Stimulated activated naive CD4-positive, alpha-beta T cell (primary cell): ENCODE results near the gene RRP12.
"Not testable (repeated sequence)": the region's sequence is repeated elsewhere in the genome, so short reads cannot be mapped to it uniquely, and the experiment has no call there.

Source experiments
- DNase-seq, 6 experiments: peaks; one replicate each; lab custom pipeline; 2025; lab: John Stamatoyannopoulos, UW

Gene RRP12, protein sequence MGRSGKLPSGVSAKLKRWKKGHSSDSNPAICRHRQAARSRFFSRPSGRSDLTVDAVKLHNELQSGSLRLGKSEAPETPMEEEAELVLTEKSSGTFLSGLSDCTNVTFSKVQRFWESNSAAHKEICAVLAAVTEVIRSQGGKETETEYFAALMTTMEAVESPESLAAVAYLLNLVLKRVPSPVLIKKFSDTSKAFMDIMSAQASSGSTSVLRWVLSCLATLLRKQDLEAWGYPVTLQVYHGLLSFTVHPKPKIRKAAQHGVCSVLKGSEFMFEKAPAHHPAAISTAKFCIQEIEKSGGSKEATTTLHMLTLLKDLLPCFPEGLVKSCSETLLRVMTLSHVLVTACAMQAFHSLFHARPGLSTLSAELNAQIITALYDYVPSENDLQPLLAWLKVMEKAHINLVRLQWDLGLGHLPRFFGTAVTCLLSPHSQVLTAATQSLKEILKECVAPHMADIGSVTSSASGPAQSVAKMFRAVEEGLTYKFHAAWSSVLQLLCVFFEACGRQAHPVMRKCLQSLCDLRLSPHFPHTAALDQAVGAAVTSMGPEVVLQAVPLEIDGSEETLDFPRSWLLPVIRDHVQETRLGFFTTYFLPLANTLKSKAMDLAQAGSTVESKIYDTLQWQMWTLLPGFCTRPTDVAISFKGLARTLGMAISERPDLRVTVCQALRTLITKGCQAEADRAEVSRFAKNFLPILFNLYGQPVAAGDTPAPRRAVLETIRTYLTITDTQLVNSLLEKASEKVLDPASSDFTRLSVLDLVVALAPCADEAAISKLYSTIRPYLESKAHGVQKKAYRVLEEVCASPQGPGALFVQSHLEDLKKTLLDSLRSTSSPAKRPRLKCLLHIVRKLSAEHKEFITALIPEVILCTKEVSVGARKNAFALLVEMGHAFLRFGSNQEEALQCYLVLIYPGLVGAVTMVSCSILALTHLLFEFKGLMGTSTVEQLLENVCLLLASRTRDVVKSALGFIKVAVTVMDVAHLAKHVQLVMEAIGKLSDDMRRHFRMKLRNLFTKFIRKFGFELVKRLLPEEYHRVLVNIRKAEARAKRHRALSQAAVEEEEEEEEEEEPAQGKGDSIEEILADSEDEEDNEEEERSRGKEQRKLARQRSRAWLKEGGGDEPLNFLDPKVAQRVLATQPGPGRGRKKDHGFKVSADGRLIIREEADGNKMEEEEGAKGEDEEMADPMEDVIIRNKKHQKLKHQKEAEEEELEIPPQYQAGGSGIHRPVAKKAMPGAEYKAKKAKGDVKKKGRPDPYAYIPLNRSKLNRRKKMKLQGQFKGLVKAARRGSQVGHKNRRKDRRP (N-terminal part only)

DNA sequence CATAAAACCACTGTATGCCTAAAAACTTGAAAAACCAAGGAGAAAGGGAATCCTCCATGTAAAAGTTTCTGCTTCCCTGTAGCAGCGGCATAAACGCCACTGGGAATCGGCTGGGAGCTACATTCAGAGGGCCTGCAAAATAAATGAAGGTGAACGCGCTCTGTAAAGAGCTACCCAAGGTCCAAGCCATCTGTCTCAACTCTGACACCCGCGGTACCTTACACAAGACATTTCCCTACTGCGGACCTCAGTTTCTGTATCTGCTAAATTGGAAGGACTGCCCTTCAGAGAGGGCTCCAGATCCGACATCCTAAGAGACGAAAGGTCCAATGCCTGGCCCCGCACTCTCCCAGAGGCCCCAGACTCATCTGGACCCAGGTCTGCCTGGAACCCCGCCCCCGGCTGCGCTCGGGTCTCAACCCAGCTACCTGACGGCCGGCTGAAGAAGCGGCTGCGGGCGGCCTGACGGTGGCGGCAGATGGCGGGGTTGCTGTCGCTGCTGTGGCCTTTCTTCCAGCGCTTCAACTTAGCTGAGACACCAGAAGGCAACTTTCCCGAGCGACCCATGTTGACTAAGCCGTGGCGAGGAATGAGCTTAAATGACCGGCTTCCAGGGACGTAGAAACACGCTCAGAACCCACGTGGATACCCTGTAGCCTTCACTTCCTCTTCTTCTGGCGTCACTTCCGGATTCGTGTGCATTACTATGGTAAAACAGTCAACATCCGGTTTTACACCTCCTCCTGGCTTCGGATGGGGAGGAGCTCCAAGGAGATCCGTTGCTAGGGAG is at the start of gene RRP12:
Gene RRP12 (minus strand): TSS at position 676 of the 790 bp plus-strand sequence. CDS start 109 bp downstream, at position 567.
- DNase-seq = peak; percentile 57 to 92 (median 88)

DNA sequence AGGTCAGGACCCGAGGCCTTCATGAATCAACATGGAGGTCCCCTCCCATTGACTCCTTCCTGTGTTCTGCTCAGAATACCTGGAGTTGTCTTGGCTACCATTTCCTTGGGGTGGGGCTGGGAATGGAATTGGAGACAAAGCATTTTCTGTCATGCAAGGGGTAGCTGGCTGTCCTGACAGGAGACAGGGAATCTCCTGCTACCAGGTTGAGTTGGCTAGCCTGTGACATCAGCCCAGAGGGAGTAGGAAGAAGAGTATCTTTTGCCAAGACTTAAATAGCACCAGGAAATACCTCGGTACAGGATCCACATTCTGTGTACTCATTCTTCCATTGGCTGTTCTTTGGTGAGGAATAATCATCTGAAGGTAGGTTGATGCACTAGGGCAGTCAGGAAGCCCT is 49.7 kb upstream of the RRP12 start:
- DNase-seq = no peak

DNA sequence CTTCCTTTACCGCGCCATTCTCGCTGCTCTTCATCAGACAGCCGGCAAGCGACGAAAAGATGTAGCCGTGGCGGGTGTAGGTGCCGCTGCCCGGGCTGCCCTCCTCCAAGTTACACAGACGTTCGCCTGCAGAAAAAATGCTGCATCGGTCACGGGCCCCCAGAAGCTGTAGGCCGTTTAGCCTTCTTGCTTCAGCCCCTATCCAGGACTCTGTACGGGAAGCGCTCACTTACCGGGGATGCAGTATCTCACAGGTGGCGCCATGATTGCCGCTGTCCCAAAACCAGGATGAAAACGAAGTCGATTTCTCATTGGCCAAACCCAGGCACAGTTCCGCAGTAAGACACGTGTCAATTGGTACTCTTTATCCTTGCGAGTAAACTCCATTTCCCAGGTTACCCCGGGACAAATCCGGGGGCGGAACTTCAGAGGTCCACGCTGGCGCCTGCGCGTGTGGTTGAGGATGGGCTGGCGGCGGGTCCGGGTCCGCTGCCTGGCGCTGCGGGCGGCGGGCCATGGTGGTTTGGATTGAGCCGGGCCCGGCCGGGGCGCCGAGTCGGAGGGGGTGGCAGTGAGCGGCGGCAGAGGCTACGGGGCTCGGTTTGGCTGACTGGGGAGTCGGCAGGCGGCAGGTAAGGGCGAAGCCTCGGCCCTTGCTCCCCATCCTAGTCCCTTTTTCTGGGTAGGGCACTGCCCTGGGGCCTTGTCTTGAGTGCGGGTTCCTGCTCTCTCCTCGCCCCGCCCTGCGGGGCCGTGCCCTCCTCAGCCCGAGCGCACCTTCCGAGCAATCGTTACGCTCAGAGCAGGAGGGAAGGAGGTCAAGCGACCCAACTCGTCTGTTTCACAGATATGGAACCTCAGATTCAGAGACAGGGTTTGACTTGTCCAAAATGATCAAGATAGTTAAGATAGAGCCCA is 44.8 kb upstream of the RRP12 start, which contains the start of the genes EXOSC1 and ZDHHC16:
Gene EXOSC1 (minus strand): TSS at position 285 of the 918 bp plus-strand sequence. CDS start 21 bp downstream, at position 264.
Gene ZDHHC16 (plus strand): TSS at position 454 of the 918 bp plus-strand sequence. CDS start 5,501 bp downstream, outside the sequence.
- DNase-seq = peak; percentile 80 to 90 (median 86)

DNA sequence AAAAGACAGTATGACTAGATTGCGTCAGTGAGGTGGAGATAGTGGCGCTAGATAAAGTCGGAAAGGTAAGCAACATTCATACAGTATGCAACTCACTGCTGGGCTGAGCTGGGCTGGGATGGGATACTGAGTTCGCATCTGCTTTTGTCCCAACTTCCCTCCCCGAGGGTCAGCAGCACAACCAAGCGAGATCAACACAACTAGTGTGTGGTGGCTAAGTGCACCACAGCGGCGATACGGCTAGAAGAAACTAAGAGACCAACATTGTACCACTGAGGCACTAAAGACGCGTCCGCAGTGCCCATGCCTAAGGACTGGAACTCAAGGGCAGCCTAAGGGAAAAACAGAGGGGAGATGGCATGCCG is 44.2 kb upstream of the RRP12 start:
- DNase-seq = no peak

DNA sequence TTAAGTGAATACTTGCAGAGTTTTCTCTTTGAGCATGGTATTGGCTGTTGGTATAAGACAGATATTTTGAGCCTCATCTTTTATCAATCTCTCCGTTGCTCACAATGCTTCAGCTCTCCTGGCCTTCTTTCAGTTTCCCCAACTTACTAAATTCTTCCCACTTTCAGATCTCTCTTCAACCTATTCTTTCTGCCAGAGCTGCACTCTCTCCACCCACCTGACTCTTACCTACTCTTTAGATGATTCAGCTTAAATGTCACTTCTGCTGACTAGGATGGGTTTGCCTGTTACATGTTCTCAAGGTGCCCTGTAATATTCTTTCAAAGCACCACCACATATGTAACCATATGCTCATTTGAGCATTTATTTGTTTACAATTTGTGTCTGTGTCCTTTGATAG is 43.1 kb upstream of the RRP12 start:
- DNase-seq = no peak

DNA sequence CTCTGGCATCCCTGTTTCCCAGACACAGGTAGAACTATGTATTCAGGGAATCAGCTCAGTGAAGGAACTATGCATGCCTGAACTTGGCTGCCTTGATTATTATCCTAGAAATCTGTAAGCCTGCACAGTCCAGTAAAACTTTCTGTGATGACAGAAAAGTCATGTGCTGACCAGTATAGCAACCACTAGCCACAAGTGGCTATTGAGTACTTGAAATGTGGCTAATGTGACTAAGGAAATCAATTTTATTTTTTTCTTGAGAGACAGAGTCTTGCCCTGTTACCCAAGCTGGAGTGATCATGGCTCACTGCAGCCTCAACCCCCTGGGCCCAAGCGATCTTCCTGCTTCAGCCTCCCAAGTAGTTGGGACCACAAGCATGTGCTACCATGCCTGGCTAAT is 41.1 kb upstream of the RRP12 start:
- no peak for DNase-seq

DNA sequence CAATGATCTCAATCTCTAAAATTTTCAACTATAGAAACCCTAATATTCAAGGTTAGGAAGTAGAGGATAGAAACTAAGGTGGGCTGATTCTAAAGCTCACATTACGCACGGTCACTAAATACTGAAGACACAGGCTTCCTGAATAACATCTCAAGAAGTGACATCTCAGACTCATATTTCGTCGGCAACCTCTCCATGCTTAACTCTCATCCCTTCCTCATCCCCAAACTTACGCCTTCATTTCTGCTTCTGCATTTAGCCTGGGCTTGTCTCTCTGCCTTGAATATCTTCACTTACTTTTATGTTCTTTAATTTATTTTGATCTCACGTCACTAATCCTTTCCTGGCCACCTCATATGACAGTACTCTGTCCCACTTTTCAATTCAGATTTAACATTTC is 34.1 kb upstream of the RRP12 start:
- no peak for DNase-seq

DNA sequence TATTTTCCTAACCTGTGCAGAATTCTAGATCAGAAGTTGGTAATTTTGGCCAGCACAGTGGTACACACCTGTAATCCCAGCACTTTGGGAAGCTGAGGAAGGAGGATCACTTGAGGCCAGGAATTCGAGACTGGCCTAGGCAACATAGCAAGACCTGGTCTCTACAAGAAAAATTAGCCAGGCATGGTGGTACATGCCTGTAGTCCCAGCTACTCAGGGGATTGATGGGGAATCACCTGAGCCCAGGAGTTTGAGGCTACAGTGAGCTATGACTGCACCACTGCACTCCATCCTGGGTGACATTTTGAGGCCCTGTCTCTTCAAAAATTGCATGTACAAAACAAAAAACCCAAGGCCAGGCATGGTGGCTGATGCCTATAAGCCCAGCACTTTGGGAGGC is 33.4 kb upstream of the RRP12 start:
- DNase-seq = no peak

DNA sequence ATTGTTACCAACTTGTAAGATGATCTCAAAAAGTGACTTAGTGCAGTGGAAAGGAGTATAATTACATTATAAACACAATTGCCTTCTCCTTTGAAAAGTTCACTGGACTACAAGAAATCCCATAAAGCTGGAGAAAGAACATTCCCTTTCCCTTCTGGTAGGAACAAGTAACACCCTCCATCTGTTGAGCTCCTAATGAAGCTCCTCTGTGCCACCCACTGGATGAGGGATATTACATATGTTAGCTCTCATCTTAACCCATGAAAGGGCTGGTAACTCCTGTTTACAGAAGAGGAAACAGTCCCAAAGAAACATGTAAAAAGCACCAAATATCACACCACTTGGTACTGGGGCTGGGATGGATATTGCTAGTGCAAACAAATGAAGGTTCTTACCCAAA is 32.9 kb upstream of the RRP12 start:
- no peak for DNase-seq

DNA sequence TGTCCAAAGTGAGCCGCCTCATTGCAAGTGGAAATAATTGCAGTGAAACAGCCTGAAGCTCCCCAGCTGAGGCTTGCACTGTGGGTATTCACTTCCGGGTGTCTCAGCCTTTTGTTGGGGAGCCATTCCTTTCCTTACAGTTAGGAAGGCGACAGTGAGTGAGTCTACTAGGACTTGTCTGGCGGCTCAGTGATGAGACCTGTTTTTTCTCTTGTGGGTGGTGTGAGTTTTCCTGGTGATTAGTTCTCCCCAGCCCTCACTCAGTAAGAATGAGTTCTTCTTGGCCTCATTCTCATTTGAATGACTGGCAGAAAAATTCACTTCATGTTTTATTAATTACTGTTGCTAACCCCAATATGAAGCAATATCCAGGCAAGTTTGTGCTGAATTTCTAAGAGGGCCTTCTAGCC is 27.4 kb upstream of the RRP12 start:
- no peak for DNase-seq

DNA sequence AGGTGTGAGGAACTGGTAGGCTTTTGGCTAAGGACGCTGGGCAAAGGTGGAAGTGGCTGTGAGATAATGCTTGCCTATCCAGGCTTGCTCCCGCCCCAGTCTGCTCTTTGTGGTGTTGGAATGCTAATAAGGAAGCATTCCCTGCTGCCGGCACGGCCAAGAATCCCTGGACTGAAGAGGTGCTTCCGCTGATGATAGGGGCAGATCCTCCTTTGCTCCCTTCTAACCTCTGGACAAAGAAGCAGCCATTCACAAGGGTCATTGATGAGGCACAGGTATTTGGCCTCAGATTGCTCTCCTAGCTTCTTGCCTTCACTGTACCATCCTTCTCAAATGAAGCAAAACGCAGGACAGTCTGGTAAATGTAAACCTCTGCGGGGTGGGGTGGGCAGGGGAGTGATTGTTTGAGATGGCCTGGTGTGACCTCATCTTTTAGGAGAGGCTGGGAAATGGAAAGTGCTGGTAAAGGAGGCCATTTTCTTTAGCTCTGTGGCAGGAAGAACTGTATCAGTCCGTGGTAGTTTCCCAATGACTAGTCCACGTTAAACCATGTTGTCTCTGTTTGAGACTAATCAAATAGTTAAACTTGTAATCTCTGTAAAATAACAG is 26.5 kb upstream of the RRP12 start:
- no peak for DNase-seq

DNA sequence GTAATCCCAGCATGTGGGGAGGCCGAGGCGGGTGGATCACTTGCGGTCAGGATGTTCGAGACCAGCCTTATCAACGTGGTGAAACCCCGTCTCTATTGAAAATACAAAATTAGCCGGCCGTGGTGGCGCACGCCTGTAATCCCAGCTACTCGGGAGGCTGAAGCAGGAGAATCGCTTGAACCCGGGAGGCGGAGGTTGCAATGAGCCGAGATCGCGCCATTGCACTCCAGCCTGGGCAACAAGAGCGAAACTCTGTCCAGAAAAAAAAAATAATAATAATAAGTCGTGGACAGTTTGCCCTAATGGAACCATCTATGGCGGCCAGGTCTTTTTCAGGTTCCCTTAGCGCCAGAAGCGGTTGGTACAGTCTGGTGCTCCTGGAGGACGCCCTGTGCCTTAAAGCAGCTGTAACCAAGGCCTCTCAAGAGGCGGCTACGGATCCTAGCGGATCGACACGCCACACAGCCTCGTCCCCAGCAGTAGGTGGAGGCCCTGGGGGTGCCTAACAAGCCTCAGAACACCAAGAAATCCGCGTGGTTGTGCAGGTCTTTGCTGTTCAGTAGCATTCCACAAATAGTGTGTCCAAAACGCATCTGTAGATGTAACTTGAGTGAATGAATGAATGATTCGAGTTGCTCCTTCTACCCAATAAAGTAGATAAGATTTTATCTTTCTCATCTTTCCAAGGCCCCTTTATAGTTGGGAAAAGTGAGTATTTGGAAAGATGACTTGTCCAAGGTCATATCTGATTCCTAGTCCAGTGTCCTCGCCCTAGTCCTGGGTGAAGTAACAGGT is 25.8 kb upstream of the RRP12 start:
- DNase-seq = no peak

DNA sequence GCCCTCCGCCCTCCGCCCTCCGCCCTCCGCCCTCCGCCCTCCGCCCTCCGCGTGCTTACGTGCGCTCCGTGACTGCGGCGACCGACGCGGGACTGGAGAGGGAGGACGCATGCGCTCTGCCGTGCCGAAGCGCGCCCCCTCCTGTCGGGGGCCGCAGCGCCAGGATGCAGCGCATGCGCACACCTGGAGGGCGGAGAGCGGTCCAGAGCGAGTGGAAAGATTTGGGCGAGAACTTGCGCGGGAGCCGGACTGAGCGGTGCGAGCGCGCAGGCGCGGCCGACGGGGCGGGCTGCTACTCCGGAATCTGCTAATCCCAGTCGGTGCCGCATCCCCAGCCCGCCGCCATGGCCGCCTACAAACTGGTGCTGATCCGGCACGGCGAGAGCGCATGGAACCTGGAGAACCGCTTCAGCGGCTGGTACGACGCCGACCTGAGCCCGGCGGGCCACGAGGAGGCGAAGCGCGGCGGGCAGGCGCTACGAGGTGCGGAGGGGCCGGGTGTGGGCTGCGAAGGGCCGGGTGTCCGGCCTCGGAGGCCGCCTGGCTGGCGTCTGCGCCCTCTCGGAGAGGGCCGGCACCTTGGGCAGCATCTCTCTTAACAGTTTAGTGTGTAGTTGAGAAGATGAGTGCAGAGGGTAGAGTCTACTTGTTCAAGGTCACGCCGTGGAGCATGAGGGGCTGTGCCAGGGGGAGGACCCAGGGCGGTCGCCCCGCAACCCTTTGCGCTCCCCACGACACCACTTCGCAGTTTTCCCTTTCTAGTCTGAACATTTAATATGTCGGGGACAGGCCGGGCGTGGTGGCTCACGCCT is 25.0 kb upstream of the RRP12 start, which contains the start of gene PGAM1:
Gene PGAM1 (plus strand): TSS at position 228 of the 812 bp plus-strand sequence. CDS start 117 bp downstream, at position 345.
- DNase-seq = peak; percentile 88 to 97 (median 94)

DNA sequence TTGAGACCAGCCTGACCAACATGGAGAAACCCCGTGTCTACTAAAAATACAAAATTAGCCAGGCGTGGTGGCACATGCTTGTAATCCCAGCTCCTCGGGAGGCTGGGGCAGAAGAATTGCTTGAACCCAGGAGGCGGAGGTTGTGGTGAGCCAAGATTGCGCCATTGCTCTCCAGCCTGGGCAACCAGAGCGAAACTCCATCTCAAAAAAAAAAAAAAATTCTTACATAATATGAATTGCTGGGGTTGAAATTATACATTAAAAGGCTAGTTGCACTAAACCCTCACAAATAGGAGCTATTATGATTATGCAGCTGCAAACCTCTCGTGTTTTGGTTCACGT is 22.6 kb upstream of the RRP12 start:
- DNase-seq = not testable (repeated sequence)

DNA sequence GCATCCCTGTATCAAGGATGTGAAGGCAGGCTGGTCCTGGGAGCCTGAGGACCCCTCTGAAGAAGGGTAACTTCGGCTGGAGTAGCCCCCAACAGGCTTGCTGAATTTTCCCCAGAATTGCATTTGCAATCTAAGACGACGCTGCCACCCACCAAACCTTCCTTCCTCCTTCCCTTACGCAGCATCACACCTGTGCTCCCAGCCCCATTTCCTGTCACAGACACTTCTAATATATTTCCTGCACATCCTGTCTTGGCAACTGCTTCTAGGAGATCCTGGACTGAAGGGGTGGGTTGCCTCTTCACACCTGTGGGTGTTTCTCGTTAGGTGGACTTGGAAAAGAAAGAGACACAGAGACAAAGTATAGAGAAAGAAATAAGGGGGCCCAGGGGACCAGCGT is 15.4 kb upstream of the RRP12 start:
- no peak for DNase-seq

DNA sequence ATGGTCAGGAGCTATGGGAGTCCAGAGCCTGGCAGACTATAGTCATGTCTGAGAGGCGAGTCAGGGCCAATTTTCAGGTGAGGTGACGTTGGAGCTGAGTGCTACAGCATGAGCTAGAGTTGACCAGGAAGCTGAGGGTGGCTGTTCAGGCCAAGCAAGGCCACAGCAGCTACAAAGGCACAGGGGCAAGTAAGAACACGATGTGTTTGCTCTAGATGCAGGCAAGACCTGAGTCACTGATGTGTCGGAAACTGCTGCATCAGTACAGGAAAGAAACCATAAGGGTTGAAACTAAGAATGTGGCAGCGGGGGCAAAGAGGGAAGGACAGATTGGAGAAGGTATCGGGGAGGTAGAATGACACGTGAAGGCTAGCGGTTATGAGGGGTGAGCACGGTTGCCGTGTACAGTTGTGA is 11.8 kb upstream of the RRP12 start:
- no peak for DNase-seq

DNA sequence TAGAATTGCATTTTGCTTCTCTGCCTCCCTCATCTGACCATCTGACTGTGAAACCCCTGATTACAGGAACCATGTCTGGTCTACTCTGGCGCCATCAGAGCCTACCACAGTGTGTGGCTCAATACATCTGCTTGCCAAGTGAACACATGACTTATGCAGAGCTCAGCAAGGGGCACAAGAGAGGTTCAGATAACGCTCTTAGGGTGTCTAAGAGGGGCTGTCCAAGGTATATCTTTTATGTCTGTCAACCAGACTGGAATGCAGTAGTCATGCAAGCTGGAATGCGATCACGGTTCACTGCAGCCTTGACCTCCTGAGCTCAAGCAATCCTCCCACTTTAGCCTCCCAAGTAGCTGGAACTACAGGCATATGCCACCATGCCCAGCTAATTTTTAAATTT is 10.3 kb upstream of the RRP12 start:
- DNase-seq = no peak

DNA sequence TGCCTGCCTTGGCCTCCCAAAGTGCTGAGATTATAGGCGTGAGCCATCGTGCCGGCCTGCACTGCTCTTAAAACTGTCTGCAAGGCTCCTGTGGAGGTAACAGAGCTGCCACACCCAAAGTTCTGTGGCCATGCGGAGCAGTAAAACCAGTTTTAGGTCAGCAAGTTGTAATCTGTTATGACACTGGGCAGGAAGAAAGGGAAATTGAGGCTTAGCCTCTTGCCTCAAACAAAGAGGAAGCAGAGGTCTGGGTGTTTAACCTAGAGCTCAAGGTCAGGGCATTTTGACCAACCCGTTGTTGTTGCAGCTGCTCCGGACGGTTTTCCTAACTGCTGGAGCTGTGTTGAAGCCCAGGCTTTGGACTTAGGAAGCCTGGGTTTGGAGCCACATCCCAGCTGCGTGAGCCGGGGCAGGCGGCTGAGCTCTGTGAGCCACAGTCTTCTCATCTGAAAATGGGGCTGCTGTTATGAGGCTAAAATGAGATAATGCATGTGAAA is 7.4 kb upstream of the RRP12 start:
- DNase-seq = no peak
